AG08396 (cell line): ENCODE measurements around the gene OXER1.

Experiments
- DNase-seq: peaks from one replicate; pipeline ENCODE4 v3.0.0; 2012; ENCODE audit warnings: low spot score, mixed read lengths

OXER1 gene

DNA sequence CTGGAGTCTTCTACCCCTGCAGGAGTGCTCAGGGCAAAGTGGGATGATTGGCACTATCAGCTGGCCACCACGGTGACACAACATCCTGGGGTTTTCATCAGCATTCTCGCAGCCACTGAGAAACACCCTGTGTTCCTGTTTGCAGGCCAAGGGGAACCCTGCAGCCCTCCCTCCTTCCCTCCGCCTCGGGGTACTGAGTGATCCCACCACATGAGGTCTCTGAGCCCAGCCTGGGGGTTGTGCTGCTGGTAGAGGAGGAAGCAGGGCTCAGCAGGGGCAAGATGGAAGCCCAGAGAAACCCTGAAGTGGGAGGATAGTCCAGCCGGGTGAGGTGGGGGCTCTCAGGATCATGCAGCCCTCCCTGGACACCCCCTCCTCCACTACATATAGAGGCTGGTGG lies at the start of gene OXER1:
TSS of gene OXER1 (minus strand) at position 40 of the 400 bp plus-strand sequence. CDS start 73 bp downstream, outside the sequence.
- no peak for DNase-seq

DNA sequence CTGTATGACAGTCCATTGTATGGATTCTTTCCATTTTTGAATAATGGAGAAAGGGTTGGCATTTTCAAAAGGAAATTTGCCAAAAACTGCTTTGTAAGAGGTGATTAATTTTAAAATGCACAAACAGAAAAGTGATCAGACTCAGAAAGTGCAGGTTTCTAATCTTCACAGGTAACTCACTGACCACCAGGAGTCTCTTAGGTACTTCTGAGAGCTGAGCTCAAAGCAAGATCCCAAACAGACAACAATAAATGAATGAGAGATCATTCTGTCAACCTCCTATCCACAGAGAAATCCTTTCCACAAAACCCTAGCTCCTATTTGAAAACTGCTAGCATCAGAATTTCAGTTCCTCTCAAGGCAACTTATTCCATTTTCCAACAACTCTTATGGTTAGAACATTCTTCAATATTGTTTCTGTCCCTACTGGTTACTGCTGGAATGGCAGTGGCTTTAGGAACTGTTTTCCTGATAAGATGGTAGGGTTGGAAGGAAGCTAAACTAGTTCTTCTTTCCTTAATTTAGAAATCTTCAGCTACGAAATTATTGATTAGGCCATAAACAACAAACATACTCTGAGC lies 49.1 kb upstream of the OXER1 start:
- no peak for DNase-seq

DNA sequence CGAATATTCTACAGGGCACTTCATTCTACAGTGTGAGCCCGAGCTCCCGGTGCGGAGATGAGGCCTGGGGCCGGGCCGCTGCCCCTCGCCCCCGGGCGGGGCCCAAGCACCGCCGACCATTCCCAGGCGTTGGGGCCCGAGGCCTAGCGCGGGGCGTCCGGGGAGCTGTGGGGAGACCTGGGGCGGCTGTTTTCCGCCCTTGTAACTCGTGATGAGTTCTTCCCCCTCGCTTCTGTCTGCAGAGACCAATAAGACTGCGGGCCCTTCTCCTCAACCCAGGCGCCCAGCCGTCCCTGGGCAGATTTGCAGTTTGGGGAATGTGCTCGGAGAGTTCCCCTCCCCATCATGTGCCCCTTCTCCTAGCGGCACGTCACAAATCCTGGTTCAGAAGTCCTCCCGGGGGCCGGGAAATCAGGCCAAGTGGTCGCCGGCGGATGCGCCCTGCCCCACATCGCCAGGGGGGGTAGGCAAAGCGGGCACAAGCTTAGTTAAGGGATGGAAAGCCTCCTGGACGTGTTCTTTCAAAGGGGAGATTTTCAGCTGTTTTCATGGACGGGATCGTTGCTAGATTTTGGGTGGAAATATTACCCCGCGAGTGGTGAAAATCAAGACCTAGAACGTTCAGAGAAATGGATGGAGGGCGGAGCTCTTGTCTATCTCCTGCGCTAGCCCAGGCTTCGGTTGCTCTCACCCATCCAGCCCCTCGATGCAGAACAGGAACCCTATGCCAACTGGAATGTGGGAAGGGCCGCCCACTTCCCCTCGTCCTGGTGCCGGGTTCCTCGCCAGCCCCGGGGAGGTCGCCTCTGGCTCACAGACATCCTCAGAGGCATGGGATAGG lies 47.3 kb upstream of the OXER1 start:
- peak; percentile 50 for DNase-seq

GRCh38 chr2:42810121-42810970 lies 46.4 kb upstream of the OXER1 start:
- peak; percentile 96 for DNase-seq

GRCh38 chr2:42809819-42810120 lies 45.8 kb upstream of the OXER1 start:
- DNase-seq = peak; percentile 93

GRCh38 chr2:42809131-42809818 lies 45.3 kb upstream of the OXER1 start:
- DNase-seq = no peak

GRCh38 chr2:42808301-42808700 lies 44.4 kb upstream of the OXER1 start:
- no peak for DNase-seq

GRCh38 chr2:42806786-42807185 lies 42.9 kb upstream of the OXER1 start:
- no peak for DNase-seq

DNA sequence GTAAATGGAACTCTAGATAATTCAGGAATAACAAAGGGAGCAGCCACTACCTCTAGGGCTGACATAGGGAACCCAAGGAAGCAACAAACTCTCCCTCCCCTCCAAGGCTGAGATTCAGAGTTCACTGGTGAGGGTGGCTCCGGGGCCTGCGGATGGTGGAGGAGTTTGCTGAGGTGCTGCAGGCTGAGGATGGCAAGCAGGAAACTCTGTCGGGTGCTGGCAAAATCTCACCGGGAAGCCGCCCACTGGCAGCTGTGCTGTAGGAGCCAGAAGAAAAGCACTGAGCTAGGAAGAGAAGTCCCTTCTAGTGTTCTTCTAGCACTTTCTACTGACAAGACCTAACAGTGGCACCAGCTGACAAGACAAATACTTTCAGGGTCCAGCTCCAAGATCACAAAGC lies 41.0 kb upstream of the OXER1 start:
- no peak for DNase-seq

- no peak for DNase-seq
Measured at GRCh38 chr2:42804338-42804737, 40.4 kb upstream of the OXER1 start.

GRCh38 chr2:42802150-42802549 lies 38.2 kb upstream of the OXER1 start:
- DNase-seq = no peak

DNA sequence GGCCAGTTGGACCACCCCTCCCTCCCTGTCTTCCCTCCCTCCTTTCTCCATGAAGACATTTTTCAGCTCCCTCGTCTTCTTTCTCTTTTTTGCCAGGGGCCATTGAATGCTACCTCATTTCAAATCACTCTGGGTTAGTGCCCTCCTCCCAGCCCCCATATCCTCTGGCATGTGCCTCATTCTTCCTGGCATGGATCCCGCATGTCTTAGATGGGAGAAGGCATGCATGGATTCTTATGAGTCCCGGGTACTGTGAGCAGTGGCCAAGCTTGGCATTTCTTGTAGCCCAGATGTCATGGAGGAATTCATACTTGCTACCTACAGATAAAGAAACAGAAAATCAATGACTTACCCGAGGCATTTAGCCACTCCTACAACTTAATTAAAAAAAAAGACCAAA lies 37.4 kb upstream of the OXER1 start:
- peak; percentile 40 for DNase-seq

DNA sequence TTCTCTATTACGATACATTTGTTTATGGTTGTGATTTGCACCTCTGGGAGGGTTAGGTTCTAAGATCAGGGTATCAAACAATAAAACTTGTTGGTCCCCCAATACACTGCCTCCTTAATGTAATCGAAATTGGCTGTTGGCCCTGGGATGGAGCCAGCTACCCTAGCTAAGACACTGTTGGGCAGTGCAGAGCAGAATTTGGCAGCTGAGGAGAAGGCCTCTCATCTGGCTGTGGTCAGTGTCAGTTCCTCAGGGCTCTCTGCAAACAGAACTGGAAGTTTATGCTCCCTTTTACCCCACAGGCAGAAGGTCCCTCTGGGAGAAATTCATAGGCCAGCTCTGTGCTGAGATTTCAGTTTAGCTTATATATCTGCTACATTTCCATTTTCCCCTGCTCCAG lies 37.0 kb upstream of the OXER1 start:
- DNase-seq = no peak

GRCh38 chr2:42800461-42800962 lies 36.6 kb upstream of the OXER1 start:
- no peak for DNase-seq

GRCh38 chr2:42799881-42800280 lies 35.9 kb upstream of the OXER1 start:
- DNase-seq = no peak

DNA sequence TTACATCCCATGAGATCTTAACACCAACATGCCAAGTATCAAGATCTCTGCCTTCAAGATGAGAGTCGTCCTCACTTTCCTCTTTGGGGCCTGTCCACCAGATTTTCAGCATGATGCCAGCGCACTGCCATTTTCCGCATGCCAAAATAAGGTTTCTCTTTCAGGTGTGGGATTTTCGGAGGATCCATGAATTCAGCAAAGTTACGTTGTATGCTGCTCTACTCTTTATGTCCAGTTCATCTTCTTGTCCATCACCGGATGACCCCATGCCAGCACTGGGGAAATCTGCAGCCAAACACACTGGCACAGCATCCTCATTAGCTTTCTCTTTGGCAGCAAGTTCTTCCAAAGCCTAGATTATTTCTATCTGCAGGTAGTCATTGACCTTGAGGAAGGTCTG lies 33.3 kb upstream of the OXER1 start:
- DNase-seq = no peak

DNA sequence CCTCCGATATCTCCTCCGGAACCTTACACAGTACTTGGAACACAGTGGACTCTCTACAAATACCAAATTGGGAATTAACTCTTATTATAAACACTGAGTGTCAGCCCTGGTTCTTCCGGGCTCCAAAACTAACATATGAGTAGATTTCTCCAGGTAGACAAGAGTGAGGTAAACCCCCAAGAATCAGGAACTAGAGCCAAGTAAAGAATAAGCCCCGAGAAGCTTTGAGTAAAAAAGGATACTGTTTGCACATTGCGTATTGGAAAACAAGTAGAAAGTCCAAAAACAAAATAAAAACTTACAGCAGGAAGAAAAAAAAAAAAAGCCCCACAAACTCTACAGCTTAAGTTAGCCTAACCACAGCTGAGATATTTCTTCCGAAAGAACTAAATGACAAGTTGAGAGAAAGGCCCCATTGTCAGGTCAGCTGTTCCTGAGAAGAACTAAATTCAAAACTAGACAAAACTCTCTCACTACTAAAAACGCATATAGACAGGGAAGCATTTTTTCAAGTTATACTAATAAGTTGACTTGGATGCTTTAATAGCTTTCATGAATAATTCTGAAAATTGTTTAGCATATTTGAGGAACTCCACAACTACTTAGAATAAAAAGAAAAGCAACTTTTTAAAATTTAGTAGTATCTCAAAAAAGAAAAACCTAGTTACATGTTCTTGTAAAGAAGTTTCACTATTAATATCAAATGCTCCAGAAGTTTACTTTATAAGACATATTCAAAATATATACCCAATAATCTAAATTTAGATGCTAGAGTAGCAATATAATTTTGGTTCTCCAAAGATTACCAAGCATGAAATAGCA lies 32.7 kb upstream of the OXER1 start:
- DNase-seq = no peak

GRCh38 chr2:42795841-42796301 lies 31.9 kb upstream of the OXER1 start:
- DNase-seq = peak; percentile 47

DNA sequence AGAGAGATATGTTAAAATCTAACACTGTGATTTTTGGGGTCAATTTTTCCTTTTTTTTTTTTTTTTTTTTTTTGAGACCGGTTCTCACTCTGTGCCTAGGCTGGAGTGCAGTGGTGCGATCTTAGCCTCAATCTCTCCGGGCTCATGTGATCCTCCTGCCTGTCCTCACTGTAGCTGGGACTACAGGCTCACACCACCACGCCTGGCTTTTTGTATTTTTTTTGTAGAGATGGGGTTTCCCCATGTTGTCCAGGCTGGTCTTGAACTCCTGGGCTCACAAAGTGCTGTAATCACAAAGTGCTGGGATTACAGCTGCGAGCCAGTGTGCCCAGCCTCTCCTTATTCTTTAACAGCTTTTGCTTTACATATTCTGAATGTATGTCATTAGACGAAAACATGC lies 31.3 kb upstream of the OXER1 start:
- no peak for DNase-seq

- DNase-seq = peak; percentile 59
Measured at GRCh38 chr2:42794271-42795046, 30.5 kb upstream of the OXER1 start.
